ENCODE results near the gene C1QTNF4. TPM values are rescaled to one million over a fixed set of nuclear protein-coding genes. Genes with fewer than 3 reads are reported as not detected.

Gene C1QTNF4
- total and polyA plus RNA-seq, 2 of the 13 experiments (the other 11 are each of a cell fraction or from before 2014, with no cell fraction given): not detected

GRCh38 chr11:47565340-47566148, 28.7 kb downstream of the C1QTNF4 start, which contains the start of gene PTPMT1 (continued):
- TF ChIP-seq ZNF292 (CRISPR knock-in tag; IDR thresholded peaks at IDR 0.05; ENCODE audit: borderline replicate concordance, low read depth) (peak; percentile 33; the same call in 1 of the 2 replicates), REPIN1 (CRISPR knock-in tag; IDR thresholded peaks at IDR 0.05; ENCODE audit: borderline replicate concordance, low read depth) (peak; percentile 20; the same call in 1 of the 2 replicates), KLF16 (CRISPR knock-in tag; IDR thresholded peaks at IDR 0.05) (no peak; a peak in 1 of 4 replicates), ZUFSP (CRISPR knock-in tag; IDR thresholded peaks at IDR 0.05; ENCODE audit: borderline replicate concordance) (no peak), ZNF784 (CRISPR knock-in tag; IDR thresholded peaks at IDR 0.05; ENCODE audit: borderline replicate concordance) (peak; percentile 49; the same call in 1 of the 2 replicates), RFX3 (CRISPR knock-in tag; IDR thresholded peaks at IDR 0.05) (no peak), HOXD1 (CRISPR knock-in tag; IDR thresholded peaks at IDR 0.05) (no peak), ZNF513 (CRISPR knock-in tag; conservative IDR thresholded peaks at IDR 0.05) (no peak), CENPX (CRISPR knock-in tag; IDR thresholded peaks at IDR 0.05) (no peak), ZNF160 (CRISPR knock-in tag; IDR thresholded peaks at IDR 0.05) (no peak; the same call in 1 of the 2 replicates), ZNF589 (CRISPR knock-in tag; conservative IDR thresholded peaks at IDR 0.05) (0 out of 2 replicates have a peak, but pooled peaks have one; percentile 41), NFATC3 (CRISPR knock-in tag; IDR thresholded peaks at IDR 0.05) (0 out of 2 replicates have a peak, but pooled peaks have one; percentile 49), TCF7 (IDR thresholded peaks at IDR 0.05; ENCODE audit: low read depth) (no peak), ZNF788 (CRISPR knock-in tag; IDR thresholded peaks at IDR 0.05; ENCODE audit: borderline replicate concordance) (peak; percentile 17; the same call in 1 of the 2 replicates), KDM6A (CRISPR knock-in tag; IDR thresholded peaks at IDR 0.05; ENCODE audit: low read depth) (no peak), ZNF3 (CRISPR knock-in tag; IDR thresholded peaks at IDR 0.05) (no peak), ZFP41 (CRISPR knock-in tag; IDR thresholded peaks at IDR 0.05; ENCODE audit: borderline replicate concordance) (no peak), ZNF496 (CRISPR knock-in tag; IDR thresholded peaks at IDR 0.05; ENCODE audit: insufficient replicate concordance) (no peak), ZNF607 (CRISPR knock-in tag; IDR thresholded peaks at IDR 0.05; ENCODE audit: borderline replicate concordance) (peak; percentile 95), PREB (CRISPR knock-in tag; IDR thresholded peaks at IDR 0.05) (no peak), GMEB2 (CRISPR knock-in tag; IDR thresholded peaks at IDR 0.05; ENCODE audit: low read depth) (no peak)
